GM18519 (cell line): ENCODE data around the gene AKNA.
"Not testable (repeated sequence)": the region's sequence is repeated elsewhere in the genome, so short reads cannot be mapped to it uniquely, and the experiment has no call there.

Source experiments
- ATAC-seq: cut with Tn5 transposase; IDR thresholded peaks from one replicate; pipeline ENCODE4 v1.9.1; 2021; ENCODE audit warnings: mild to moderate bottlenecking, moderate library complexity; ENCODE audit not compliant: unreplicated experiment, low FRiP score

Gene AKNA

GRCh38 chr9:114341991-114342390, 45.8 kb downstream of the AKNA start:
- ATAC-seq: no peak

GRCh38 chr9:114341152-114341830, 46.5 kb downstream of the AKNA start:
- ATAC-seq: no peak

- no peak for ATAC-seq
Observed at GRCh38 chr9:114339130-114339908, 48.5 kb downstream of the AKNA start.

DNA sequence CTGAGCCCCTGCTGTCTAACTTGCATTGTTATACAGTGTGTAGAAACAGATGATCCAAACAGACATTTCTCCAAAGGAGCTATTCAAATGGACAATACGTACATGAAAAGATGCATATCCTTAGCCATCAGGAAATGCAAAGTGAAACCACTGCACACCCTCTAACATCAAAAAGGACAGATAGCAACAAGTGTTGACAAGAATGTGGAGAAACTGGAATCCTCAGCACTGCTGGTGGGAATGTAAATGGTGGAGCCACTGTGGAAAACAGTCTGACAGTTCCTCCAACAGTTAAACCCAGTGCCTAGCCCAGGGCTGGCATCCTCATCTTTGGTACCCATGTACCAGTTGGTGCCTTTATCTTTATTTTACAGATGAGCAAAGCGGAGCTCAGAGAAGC, 49.6 kb downstream of the AKNA start:
- no peak for ATAC-seq

DNA sequence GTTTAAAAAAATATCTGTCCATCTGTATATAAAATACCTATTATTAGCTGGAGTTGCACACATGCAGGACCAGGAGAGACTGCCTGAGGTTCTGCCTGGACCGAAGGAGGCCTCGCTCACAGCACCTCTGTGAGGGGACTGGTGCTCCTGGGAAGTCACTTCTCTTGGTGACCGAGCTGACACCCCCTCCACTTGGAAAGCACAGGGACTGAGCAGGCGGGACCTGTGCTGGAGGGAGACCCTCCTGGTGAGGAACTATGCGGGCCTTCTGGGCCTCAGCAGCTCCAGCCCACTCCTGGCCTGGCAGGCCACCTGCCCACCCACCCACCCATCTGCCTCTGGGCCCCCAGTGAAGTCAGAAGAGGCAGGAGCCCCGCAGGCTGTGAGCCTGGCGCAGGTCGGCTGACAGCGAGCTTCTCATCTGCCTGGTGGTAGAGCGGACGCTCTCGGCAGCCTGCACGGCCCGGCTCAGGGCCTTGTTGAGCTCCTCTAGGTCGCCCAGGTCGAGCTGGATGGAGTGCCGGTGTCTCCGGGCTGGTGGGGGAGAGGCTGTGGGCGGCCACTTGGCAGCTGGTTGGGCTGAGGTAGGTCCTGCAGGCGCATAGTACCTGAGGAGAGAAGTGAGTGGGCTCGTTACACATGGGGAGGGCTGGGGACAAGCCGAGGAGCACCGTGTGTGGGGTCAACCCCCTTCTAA, 50.9 kb downstream of the AKNA start:
- ATAC-seq: no peak

DNA sequence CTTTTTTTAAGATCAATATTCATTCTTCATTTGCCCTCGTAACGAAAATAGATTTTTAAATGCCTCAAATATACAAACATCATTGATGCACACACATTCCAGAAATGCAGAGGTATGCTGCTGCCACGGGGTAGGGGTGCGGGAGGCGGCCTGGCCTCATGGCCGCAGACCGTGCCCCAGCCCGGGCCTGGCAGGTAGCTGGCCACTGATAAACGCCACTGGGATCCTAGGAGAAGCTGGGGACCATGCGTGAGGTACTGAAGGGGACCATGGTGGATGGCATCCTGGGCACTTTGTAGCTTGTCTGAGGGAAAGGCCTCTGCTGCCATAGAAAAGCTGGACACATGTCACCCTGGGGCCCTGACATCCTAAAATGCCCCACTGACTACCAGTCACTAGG, 51.6 kb downstream of the AKNA start:
- ATAC-seq: no peak

- no peak for ATAC-seq
Observed at GRCh38 chr9:114335745-114336144, 52.0 kb downstream of the AKNA start.

DNA sequence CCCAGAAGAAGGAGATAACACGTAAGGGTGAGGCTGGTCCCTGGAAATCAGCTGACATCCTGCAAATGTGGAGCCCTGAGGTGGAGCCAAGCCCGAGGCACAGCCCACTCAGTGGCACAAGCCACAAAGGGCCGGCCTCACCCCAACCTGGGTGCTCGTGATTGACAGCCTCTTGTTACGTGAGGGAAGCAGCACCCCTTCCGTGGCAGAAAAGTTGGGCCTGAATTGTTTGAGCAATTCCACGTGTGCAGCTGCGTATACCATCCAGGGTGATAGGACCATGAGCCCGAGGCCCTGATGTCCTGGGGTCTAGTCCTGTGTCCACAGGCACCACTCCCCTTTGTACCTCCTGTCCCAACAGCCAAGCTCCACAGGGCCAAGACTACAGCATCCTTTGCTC, 53.3 kb downstream of the AKNA start:
- no peak for ATAC-seq

DNA sequence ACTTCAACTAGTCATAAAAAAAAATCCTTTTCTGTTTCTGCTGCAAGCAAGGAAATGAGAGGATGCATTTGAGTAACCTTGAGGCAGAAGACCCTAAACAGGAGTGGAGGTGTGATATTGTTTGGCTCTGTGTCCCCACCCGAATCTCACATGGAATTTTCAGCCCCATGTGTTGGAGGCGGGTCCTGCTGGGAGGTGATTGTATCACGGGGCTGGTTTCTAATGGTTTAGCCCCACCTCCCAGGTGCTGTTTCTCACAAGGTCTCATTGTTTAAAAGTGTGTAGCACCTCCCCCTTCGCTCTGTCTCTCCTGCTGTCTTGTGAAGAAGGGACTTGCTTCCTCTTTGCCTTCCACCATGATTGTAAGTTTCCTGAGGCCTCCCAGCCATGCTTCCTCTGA, 54.1 kb downstream of the AKNA start:
- ATAC-seq: not testable (repeated sequence)

GRCh38 chr9:114332474-114333040, 55.2 kb downstream of the AKNA start:
- not testable (repeated sequence) for ATAC-seq

- ATAC-seq: not testable (repeated sequence)
Observed at GRCh38 chr9:114331229-114332195, 56.3 kb downstream of the AKNA start.

DNA sequence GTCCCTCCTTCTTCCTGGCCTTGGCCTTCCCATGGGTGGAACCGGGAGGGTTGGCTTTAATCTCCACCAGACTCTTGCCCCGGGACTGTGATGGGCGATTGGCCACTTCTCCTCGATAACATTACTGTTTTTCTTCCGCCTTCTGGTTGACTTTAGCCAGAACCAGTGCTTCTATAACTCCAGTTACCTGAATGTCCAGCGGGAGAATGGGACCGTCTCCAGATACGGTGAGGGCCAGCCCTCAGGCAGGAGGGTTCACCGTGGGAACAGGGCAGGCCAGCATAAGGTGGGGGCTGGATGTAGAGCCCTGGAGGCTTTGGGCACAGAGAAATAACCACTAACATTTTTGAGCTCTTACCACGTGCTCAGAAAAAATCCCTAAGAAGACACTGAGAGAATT, 57.1 kb downstream of the AKNA start:
- no peak for ATAC-seq

DNA sequence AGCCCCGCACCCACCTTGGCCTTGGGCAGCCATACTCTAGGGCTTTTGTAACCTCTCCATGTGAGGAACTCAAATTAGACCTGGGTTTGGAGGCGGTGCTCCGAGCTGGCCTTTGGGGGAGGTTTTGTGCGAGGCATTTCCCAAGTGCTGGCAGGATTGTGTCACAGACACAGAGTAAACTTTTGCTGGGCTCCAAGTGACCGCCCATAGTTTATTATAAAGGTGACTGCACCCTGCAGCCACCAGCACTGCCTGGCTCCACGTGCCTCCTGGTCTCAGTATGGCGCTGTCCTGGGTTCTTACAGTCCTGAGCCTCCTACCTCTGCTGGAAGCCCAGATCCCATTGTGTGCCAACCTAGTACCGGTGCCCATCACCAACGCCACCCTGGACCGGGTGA, 58.2 kb downstream of the AKNA start, which contains the start of gene ORM2:
Gene ORM2 (plus strand): TSS at position 245 of the 398 bp plus-strand sequence. CDS start 36 bp downstream, at position 281.
- ATAC-seq: not testable (repeated sequence)

- not testable (repeated sequence) for ATAC-seq
Observed at GRCh38 chr9:114328937-114329624, 58.7 kb downstream of the AKNA start.

DNA sequence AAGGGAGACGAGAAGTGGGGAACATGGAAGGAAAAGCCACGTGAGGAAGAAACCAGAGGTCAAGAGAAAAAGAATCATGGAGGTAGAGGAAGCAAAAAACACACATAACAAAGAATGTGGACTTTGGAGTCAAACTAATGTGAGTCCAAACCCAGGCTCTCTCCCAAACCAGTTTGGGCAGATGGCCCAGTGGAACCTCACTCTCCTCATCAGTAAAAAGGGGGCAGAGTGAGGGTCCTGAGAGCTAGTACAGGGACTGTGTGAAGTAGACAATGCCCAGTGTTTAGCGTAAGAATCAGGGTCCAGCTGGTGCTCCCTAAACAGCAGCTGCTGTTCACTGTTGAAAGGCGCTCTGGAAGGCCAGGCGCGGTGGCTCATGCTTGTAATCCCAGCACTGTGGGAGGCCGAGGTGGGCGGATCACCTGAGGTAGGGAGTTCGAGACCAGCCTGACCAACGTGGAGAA, 59.4 kb downstream of the AKNA start:
- not testable (repeated sequence) for ATAC-seq

DNA sequence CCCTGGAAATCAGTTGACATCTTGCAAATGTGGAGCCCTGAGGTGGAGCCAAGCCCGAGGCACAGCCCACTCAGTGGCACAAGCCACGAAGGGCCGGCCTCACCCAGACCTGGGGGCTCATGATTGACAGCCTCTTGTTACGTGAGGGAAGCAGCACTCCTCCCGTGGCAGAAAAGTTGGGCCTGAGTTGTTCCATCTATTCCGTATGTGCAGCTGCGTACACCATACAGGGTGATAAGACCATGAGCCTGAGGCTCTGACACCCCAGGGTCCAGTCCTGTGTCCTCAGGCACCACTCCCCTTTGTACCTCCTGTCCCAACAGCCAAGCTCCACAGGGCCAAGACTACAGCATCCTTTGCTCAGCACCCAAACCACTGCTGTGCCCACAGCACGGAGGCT, 60.0 kb downstream of the AKNA start:
- no peak for ATAC-seq

DNA sequence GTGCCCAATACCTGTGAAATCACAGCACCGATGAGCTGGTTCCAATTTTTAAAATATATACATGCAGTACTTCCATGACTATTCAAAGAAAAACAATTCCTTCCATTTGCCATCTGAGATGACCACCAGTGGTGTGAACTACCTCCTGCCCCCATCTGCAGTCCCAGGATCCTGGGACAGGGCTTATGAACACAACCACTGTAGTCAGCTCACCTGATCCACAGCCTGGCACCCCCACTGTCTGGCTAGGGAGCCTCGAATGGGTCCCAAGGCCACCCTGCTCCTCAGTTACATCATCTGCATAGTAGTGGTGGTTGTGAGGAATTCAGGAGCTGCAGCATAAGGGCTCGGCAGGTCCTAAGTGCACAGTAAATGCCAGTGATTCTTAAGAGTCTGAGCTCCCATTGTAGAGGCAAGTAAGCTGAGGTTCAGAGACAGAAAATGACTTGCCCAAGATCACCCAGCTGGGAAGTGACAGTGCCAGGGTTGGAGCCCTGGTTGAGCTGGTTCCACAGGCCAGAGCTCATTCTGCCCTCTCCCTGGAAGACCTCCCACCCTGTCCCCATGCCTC, 62.0 kb downstream of the AKNA start:
- ATAC-seq: not testable (repeated sequence)

DNA sequence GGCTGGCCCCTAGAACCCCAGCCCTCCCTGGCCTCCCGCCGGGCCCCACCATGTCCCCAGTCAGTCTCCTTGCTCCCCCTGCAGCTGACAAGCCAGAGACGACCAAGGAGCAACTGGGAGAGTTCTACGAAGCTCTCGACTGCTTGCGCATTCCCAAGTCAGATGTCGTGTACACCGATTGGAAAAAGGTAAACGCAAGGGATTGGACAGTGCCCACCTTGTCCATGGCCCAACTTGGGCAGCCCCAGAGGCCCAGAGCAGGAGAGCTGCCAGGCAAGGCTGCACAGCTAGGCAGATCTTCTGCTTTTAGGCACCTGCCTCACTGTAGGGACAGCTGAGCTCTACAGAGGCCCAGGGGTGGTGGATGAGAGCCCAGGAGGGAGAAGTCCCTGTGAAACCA, 62.8 kb downstream of the AKNA start:
- ATAC-seq: not testable (repeated sequence)

DNA sequence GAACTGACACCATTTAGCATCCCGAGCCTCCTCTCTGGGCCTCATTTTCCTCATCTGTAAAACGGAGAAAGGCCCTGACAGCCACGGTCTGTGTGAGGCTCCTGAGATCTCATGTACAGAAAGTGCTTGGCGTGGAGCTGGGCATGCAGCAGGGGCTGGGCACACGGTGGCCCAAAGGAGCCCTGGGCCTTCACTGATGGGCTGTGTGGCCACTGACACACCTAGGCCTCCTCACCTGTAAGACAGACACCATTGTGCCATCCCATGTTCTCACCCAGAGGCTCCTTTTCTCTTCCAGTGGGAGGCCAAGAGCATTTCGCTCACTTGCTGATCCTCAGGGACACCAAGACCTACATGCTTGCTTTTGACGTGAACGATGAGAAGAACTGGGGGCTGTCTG, 63.3 kb downstream of the AKNA start:
- no peak for ATAC-seq
